Activated CD4-positive, alpha-beta T cell treated with anti-CD3 and anti-CD28 coated beads, Interleukin-2, Interleukin-4, amounts not matched to agents 100 ng/mL and 50 ng/mL, durations not matched to agents 16 hours and 8 hours (primary cell): Measurements from ENCODE around the gene TSSK6.
A peak's percentile ranks its signal among the peaks of the same experiment; 100 is the strongest.
"Not testable (repeated sequence)": the region's sequence is repeated elsewhere in the genome, so short reads cannot be mapped to it uniquely, and the experiment has no call there.

Experiments used
- DNase-seq: peaks from one replicate; pipeline ENCODE4 v3.0.0-alpha.2; 2020; ENCODE audit warnings: low spot score

Gene TSSK6

DNA sequence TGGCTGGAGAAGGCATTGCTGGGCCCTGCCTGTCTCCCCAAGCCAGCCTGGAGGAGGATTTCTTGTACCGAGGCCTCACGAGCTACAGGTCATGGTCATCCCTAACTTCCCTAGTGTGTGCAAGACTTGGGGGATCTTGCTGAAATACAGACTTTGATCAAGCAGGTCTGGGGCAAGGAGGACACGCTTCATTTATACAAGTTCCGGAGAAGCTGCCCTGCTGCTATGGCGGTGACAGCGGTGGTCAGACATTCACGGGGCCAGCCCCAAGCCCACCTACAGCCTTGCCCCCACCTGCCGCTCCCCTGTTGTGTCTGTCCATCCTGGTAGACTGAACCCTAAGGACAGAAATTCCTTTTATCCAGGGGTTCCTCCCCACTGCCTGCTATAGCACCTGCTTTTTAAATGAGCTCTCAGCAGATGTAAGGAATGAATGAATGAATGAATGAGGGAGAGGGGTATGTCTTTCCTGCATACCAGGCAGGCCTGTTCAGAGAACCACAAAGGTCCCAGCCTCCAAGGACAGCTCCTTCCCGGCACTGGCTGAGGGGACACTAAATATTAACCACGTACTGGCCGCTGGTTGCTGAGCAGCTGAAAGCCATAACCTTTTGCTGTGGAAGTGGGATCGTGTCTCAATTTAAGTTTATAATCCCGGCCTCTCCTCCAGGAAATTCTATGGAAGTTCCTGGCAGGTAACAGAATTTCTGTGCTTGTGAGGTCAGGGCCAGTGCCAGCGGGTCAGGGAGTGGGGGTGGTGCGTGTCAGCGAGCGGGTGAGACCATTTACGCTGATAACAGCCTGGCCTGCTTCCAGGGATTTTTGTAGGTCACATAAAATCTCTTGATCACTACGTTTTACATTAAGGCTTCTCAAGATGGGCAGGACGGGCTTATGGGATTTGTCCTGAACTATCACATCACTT, 27.1 kb downstream of the TSSK6 start:
- no peak for DNase-seq

- no peak for DNase-seq
Measured at GRCh38 chr19:19487077-19487949, 28.0 kb downstream of the TSSK6 start.

DNA sequence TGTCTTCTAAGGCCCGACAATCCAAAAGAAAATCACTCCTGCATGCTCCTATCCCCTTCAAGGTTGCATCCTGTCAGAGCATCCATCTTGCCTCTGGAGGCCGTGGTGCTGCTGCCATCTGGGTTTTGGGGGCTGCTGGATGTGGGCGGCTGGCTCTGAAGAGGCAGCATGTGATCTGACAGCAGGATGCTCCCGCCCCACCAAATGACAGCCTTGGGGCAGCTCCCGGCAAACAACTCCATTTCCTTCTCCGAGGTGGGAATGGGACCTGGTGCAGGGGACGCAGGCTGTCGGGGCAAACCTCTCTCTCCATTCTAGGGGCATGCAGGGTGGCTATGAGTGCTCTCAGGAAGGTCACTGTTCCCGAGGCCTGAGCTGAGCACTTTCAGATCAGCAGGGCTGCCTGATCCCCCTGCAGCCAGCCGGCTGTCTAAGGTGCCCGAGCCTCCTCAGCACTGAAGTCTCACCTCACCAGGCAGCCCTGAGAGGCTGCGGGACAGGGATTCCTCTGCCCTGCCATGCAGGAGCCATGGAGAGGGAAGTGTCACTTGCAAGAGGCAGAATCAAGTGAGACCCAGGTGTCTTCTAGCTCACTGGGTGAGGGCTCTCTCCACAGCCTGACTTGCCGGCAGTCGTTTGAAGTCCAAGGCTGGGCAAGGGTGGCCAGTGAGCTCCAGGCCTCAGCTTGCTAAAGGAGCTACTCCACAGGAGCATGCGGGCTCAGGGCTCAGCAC, 28.8 kb downstream of the TSSK6 start:
- no peak for DNase-seq

DNA sequence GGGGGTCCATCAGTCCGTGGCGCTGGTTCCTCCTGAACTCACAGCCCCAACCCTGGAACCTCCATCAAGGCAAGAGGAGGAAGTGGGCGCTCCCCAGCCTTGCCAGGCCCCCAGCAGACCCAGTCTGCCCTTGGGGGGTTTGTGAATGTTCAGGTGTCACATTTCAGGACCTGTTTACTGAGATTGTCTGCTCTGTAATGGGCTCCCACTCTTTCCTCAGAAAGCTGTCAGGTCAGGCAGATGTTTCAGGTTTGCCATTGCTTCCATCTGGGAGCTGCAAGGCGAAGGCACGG, 29.4 kb downstream of the TSSK6 start:
- no peak for DNase-seq

GRCh38 chr19:19485161-19485997, 30.0 kb downstream of the TSSK6 start:
- no peak for DNase-seq

GRCh38 chr19:19482809-19483596, 32.3 kb downstream of the TSSK6 start:
- DNase-seq, result no peak

GRCh38 chr19:19480688-19481087, 34.7 kb downstream of the TSSK6 start:
- peak; percentile 54 for DNase-seq

GRCh38 chr19:19477705-19478383, 37.5 kb downstream of the TSSK6 start:
- no peak for DNase-seq

DNA sequence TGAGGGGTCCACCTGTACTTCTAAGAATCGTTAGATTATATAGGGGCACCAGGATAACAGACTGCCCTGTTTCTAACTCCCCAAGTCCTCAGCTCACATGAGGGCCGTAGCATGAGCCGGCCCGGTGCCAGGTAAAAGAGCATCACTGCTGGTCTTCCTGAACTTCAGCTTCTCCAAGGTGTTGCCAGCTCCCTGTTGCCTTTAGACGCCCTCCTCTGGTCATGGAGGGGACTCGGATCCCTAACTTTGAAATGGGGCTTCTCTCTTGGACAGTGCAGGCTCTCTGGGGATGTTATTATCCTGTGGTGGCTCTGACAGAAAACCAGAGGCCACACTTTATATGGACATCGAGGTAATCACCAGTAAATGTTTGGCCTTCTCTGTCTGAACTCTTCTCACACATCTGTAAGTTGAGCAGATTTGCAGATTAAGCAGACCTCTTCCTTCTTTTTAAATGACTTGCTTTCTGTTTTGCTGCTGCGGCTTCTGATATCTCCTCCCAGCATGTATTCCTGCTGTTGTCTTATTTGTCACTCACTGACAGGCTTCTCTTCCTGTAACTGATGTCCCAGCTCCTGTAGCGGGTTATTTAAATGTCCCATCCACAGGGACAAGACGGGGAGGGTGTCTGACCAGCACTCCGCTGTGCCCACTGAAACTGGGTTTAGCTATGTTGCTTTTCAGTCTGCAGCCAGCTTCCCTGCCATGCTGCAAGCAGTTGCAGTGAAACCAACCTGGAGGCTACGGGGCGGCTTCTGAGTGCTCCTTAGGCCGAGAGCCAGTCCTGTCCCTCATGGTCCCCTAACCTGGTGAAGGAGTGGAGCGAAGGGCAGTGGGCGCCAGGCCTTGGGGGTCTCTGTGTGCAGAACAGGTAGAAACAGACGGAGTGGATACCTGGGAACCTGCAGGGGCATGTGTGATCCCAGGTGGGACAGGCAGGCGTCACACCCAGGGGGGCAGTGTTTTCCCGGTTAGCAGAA, 39.2 kb downstream of the TSSK6 start:
- no peak for DNase-seq

- DNase-seq, result no peak
Measured at GRCh38 chr19:19475015-19475765, 40.2 kb downstream of the TSSK6 start.

GRCh38 chr19:19472106-19472505, 43.2 kb downstream of the TSSK6 start:
- DNase-seq, result not testable (repeated sequence)

GRCh38 chr19:19471682-19472081, 43.7 kb downstream of the TSSK6 start:
- no peak for DNase-seq

DNA sequence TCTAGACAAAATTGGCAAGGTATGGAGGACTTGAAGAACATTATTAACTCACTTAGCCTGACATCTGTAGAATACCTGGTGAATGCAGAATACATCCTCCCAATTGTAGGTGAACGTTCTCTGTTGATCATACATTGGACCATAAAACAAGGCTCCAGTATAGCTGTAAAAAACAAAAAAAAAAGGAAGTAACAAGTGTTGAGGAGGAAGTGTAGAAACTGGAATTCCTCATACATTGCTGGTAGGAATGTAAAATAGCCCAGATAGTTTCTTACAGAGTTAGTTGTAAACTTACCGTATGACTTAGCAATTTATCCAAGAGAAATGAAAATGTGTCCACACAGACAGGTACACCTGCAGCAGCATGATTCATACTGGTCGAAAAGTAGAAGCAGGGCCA, 44.8 kb downstream of the TSSK6 start:
- DNase-seq, result no peak

- no peak for DNase-seq
Measured at GRCh38 chr19:19468424-19469050, 46.8 kb downstream of the TSSK6 start.

GRCh38 chr19:19466201-19466600, 49.1 kb downstream of the TSSK6 start:
- DNase-seq, result no peak

DNA sequence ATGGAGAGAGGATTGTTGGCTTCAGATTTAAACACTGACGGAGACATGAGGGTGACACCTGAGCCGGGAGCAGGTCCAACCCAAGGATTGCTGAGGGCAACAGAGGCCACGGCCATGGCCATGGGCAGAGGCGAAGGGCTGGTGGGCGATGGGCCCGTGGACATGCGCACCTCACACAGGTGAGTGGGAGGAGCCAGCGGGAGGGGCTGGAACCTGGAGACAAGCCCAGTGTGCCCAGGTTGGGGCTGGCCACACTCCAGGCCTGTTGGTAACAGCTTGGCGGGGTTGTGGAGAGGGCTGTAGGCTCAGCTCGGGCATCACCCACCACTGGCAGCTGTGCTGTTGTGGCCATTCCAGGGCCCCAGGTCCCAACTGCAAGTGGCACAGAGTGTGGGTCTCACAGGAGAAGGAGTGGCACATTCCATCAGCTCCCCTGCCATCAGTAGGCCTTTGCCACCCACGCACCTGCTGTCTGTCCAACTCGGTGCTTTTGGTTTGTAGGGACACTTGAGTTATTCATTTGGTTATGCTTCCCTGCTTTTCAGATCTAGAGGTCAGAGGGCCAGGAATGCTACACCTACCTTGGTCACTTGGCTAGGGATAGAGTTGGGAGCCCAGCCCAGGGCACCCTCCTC, 49.8 kb downstream of the TSSK6 start:
- DNase-seq, result no peak
